Right atrium auricular region (tissue), 2 donors: ENCODE results near the gene DYNC2I2. TPM values are rescaled to one million over a fixed set of nuclear protein-coding genes. Genes with fewer than 3 reads are reported as not detected.

Source experiments
- DNase-seq: peaks from one replicate; pipeline ENCODE4 v3.0.0-alpha.2; 2019; ENCODE audit warnings: low spot score
- H3K27ac ChIP-seq, 2 donors: fragments of 200-600 bp; sonication (generic); 1 replicate in 1 of 2; 2 replicates in 1 of 2; pipeline ENCODE4 v1.5.1; 2016 to 2019
- H3K27me3 ChIP-seq, 2 donors: fragments of 200-600 bp; sonication (generic); one replicate each; pipeline versions ENCODE4 v1.5.1 to v1.6.0; 2017 to 2019
- H3K36me3 ChIP-seq: fragments of 200-600 bp; sonication (generic); one replicate; pipeline ENCODE4 v1.5.1; 2016
- H3K4me1 ChIP-seq, 2 donors: fragments of 200-600 bp; sonication (generic); one replicate each; pipeline versions ENCODE4 v1.5.1 to v1.6.0; 2017 to 2019
- H3K4me3 ChIP-seq, 2 donors: fragments of 200-600 bp; sonication (generic); 1 replicate in 1 of 2; 2 replicates in 1 of 2; pipeline ENCODE4 v1.5.1; 2017 to 2019; ENCODE audit warnings: mild to moderate bottlenecking in 1 of 2, moderate library complexity in 1 of 2
- H3K9me3 ChIP-seq, 2 donors: fragments of 200-600 bp; sonication (generic); one replicate each; pipeline ENCODE4 v1.5.1; 2019
- total RNA-seq, 2 donors: library from RNA; depleted of rRNA; stranded (reverse); fragments of >200 nt; gene quantifications; one replicate each; pipeline ENCODE4 v1.1.0, GENCODE V29; 2016
- TF ChIP-seq, protein P1 (sequence below), 2 donors: fragments of 200-600 bp; sonication (generic); IDR thresholded peaks; one replicate each; pipeline ENCODE4 v1.5.1; 2019; ENCODE audit warnings: antibody characterized with exemption in 2 of 2

Gene DYNC2I2
- 10 to 100 TPM; 23.1 to 33.1 TPM for total RNA-seq

DNA sequence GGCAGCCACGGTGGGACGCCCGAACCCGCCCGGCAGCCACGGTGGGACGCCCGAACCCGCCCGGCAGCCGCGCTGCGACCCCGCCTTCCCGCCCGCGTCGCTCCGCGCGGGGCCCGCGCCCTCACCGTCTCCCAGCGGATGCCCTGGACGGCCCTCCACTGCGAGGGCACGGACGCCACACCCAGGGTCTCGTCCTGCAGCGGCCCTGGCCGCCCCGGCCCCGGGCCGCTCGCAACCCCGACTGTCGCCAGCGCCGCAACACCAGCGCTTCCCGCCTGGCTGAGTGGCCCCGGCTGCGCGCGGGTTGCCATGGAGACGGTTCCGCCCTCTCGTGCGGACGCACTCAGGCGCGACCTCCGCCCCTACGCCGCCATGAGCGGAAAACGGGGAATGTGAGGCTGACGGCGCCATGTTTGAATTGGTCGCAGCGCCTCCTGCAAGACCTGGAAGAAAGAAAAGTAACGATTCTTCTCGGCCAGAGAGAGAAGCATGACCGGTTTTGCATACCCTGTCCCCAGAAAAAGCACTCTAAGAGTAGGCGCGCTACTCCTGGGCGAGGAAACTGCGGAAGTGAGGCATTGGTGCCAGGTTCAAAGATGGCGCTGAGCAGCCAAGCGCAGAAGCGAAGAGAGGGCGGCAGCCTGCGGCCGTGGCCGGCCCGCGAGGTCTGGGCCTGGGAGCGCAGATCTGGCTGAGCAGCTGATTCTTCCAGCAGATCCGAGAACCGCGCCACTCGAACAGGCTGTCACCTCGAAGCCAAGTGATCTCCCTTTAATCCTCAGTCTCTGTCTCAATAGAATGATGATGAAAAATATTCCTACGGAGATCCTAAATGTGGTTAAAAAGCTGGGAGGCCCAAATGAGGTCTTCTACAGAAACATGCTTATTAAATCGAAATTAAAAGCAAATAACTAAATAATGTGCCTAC is at the start of gene DYNC2I2:
Gene DYNC2I2 (minus strand): TSS at position 432 of the 928 bp plus-strand sequence. CDS start 121 bp downstream, at position 311.
- Histone ChIP-seq H3K27me3 (no peaks in the 10 kb centered on the region), H3K4me1 (peaks cover 0 to 6% of the 10 kb centered on the region in 2 donors), H3K4me3 (peak within 1 kb of the TSS; percentile 66 to 75), H3K9me3 (no peaks in the 10 kb centered on the region), H3K36me3 (no peaks in the 10 kb centered on the region), H3K27ac (peak within 1 kb of the TSS; percentile 94 to 97)
- DNase-seq, result peak; percentile 96
- TF ChIP-seq, protein P1, sequence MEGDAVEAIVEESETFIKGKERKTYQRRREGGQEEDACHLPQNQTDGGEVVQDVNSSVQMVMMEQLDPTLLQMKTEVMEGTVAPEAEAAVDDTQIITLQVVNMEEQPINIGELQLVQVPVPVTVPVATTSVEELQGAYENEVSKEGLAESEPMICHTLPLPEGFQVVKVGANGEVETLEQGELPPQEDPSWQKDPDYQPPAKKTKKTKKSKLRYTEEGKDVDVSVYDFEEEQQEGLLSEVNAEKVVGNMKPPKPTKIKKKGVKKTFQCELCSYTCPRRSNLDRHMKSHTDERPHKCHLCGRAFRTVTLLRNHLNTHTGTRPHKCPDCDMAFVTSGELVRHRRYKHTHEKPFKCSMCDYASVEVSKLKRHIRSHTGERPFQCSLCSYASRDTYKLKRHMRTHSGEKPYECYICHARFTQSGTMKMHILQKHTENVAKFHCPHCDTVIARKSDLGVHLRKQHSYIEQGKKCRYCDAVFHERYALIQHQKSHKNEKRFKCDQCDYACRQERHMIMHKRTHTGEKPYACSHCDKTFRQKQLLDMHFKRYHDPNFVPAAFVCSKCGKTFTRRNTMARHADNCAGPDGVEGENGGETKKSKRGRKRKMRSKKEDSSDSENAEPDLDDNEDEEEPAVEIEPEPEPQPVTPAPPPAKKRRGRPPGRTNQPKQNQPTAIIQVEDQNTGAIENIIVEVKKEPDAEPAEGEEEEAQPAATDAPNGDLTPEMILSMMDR (IDR thresholded peaks at IDR 0.05), result no peak

DNA sequence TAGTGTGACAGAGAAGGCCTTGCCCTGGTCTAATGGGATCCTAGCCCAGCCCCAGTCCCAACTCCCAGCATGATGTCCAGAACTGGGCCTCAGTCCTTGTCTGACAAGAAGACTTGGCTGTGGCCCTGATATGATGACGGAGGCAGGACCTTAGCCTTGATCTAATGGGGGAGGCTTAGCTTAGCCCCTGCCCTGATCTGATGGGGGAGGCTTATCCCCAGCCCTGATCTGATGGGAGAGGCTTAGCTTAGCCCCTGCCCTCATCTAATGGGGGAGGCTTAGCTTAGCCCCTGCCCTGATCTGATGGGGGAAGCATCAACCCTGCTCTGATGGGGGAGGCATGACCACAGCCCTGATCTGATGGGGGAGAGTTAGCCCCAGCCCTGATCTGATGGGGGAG is 49.4 kb upstream of the DYNC2I2 start:
- Histone ChIP-seq H3K36me3 (no peaks in the 10 kb centered on the region), H3K4me3 (no peak overlapping the region), H3K4me1 (peaks cover 0 to 12% of the 10 kb centered on the region in 2 donors), H3K9me3 (no peaks in the 10 kb centered on the region), H3K27ac (no peak overlapping the region), H3K27me3 (no peaks in the 10 kb centered on the region)
- TF ChIP-seq, protein P1 (IDR thresholded peaks at IDR 0.05), result no peak
- DNase-seq, result no peak

DNA sequence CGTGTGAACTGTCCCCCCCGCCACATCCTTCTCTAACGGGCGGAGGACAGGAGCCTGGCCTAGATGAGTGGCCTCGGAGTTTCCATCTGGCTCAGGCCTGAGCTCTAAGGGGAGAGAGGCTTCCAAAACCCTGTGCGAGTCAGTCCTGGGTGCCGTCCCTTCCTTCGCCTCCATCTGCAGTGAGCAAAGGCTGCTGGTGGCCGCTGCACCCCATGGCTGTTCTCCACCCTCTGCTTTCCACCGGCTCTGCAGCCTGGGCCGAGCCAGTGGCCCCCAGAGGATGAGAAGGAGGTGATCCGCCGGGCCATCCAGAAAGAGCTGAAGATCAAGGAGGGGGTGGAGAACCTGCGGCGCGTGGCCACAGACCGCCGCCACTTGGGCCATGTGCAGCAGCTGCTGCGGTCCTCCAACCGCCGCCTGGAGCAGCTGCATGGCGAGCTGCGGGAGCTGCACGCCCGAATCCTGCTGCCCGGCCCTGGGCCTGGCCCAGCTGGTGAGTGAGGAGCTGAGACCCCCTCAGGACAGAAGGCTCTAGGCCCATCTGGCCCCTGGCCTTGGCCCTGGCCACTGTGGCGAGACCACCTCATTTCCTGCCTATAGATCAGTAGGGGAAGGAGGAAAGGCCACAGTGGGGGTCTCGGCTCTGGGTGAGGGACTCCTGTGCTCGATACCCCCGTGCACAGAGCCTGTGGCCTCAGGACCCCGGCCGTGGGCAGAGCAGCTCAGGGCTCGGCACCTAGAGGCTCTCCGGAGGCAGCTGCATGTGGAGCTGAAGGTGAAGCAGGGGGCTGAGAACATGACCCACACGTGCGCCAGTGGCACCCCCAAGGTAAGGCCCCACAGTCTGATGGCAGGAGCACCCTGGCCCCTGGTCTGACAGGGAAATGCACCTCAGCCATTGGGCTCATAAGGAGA is 48.7 kb upstream of the DYNC2I2 start:
- no peak for DNase-seq
- Histone ChIP-seq H3K36me3 (no peaks in the 10 kb centered on the region), H3K9me3 (no peaks in the 10 kb centered on the region), H3K27ac (peak overlapping the region; percentile 78 to 81), H3K4me3 (no peak overlapping the region), H3K4me1 (peaks cover 0 to 12% of the 10 kb centered on the region in 2 donors), H3K27me3 (no peaks in the 10 kb centered on the region)
- TF ChIP-seq, protein P1 (IDR thresholded peaks at IDR 0.05), result no peak

DNA sequence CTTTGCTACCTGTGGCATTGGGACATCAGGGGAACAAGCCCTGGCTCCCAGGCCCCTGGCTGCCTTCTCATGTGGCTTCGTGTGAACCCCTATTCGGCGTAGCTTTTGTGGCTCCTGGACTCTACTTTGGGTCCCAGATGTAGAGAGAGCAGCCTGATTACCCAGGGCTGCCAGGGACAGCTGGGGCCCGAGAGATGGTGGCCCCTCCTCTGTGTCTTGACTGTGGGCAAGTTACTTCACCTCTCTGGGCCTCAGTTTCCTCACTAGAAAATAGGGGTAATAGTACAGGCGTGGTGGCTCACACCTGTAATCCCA is 47.7 kb upstream of the DYNC2I2 start:
- no peak for DNase-seq
- peak overlapping the region; percentile 7 to 78 for H3K4me3 ChIP-seq
- no peaks in the 10 kb centered on the region for H3K27me3 ChIP-seq
- H3K27ac ChIP-seq, result peak overlapping the region; percentile 78 to 81
- H3K9me3 ChIP-seq, result no peaks in the 10 kb centered on the region
- no peaks in the 10 kb centered on the region for H3K36me3 ChIP-seq
- peaks cover 0 to 12% of the 10 kb centered on the region in 2 donors for H3K4me1 ChIP-seq
- TF ChIP-seq, protein P1 (IDR thresholded peaks at IDR 0.05), result no peak

DNA sequence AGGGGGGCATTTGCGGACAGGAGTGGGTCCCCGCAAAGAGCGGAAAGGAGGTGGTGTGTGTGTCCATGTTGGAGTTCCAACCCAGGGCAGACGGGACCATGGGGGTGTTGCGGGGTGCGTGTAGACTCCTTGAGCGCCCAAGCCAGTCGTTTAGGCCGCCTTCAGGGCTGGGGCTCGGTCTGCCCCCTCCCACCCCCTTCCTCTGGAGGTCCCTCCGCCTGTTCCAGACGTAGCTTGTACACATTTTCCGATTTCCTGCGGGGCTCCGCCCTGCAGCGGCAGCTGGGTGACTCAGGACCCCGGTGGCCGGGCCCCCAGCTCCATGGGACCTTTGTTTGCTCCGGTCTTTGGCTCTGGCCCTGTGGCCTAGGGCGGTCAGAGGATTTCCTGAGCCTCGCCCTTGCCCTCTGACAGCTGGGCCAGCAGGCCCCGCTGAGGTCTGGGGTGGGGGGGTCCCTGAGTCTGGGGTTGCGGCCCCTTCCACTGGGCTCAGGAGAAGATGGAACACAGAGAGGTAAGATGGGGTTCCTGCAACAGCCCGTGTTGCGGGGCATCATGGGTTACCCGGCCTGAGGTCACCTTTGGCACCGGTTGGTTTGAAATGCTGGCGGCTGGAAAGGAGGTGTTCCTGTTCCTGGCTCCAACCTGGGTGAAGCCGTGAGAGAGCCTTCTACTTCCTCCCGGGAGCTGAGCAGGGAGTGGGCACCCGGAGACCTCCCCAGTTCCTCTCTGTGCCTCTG is 47.1 kb upstream of the DYNC2I2 start:
- H3K4me3 ChIP-seq, result peak overlapping the region; percentile 69 to 78
- H3K27ac ChIP-seq, result peak overlapping the region; percentile 78 to 81
- no peaks in the 10 kb centered on the region for H3K36me3 ChIP-seq
- no peaks in the 10 kb centered on the region for H3K27me3 ChIP-seq
- H3K4me1 ChIP-seq, result peaks cover 0 to 12% of the 10 kb centered on the region in 2 donors
- peak; percentile 70 for DNase-seq
- TF ChIP-seq, protein P1 (IDR thresholded peaks at IDR 0.05), result no peak
- H3K9me3 ChIP-seq, result no peaks in the 10 kb centered on the region
